CD4-positive, alpha-beta memory T cell (primary cell): Measurements from ENCODE around the gene CALHM6. TPM values are rescaled to one million over a fixed set of nuclear protein-coding genes. Genes with fewer than 3 reads are reported as not detected.

Experiments
- CTCF ChIA-PET: fragments of 350-600 bp; sonication (Branson Sonifier 250); formaldehyde crosslinking; loops from one replicate; lab custom pipeline; 2021; ENCODE audit warnings: inconsistent platforms; ENCODE audit not compliant: partially characterized antibody; lab: Charles Lee
- POLR2A ChIA-PET: fragments of 350-600 bp; sonication (Branson Sonifier 250); formaldehyde crosslinking; loops from one replicate; lab custom pipeline; 2021; ENCODE audit not compliant: partially characterized antibody; lab: Charles Lee
- DNase-seq, 5 donors: peaks; one replicate each; pipeline versions ENCODE4 v3.0.0 to v3.0.0-alpha.2; 2020 to 2022; ENCODE audit warnings: mixed read lengths in 1 of 5
- H3K27ac ChIP-seq: one replicate; pipeline ENCODE4 v1.7.0; 2013; ENCODE audit warnings: low read depth, low read length
- H3K27me3 ChIP-seq: 2 replicates; pipeline ENCODE4 v1.7.0; 2013; ENCODE audit warnings: mild to moderate bottlenecking, low read length, moderate library complexity; ENCODE audit not compliant: insufficient read depth
- H3K36me3 ChIP-seq: 2 replicates; pipeline ENCODE4 v1.7.0; 2013; ENCODE audit warnings: mild to moderate bottlenecking, low read length, moderate library complexity; ENCODE audit not compliant: insufficient read depth
- H3K4me1 ChIP-seq: 2 replicates; pipeline ENCODE4 v1.7.0; 2013; ENCODE audit warnings: mild to moderate bottlenecking, low read length, moderate library complexity; ENCODE audit not compliant: insufficient read depth
- H3K4me3 ChIP-seq, 2 donors: one replicate each; pipeline ENCODE4 v1.7.0; 2013; ENCODE audit warnings: low read length in 2 of 2, mild to moderate bottlenecking in 1 of 2
- H3K9me3 ChIP-seq, 2 donors: one replicate each; pipeline ENCODE4 v1.7.0; 2013; ENCODE audit warnings: low read length in 2 of 2, control low read depth in 1 of 2; ENCODE audit not compliant: control insufficient read depth in 1 of 2
- H3K27ac Mint-ChIP-seq, 7 donors: one replicate each; pipeline ENCODE4 v1.8.0; 2020 to 2021; ENCODE audit warnings: mixed read lengths in 7 of 7, mild to moderate bottlenecking in 6 of 7, inconsistent platforms in 3 of 7, moderate library complexity in 3 of 7
- H3K27me3 Mint-ChIP-seq, 2 donors: one replicate each; pipeline ENCODE4 v1.8.0; 2020 to 2021; ENCODE audit warnings: mixed read lengths in 2 of 2
- H3K36me3 Mint-ChIP-seq, 2 donors: one replicate each; pipeline ENCODE4 v1.8.0; 2020 to 2021; ENCODE audit warnings: mixed read lengths in 2 of 2, inconsistent platforms in 1 of 2, mild to moderate bottlenecking in 1 of 2
- H3K4me1 Mint-ChIP-seq, 4 donors: one replicate each; pipeline ENCODE4 v1.8.0; 2020 to 2021; ENCODE audit warnings: mixed read lengths in 4 of 4, mild to moderate bottlenecking in 1 of 4
- H3K4me3 Mint-ChIP-seq, 8 donors: one replicate each; pipeline ENCODE4 v1.8.0; 2020 to 2021; ENCODE audit warnings: mixed read lengths in 8 of 8, mild to moderate bottlenecking in 7 of 8, moderate library complexity in 6 of 8, inconsistent platforms in 3 of 8
- H3K9me3 Mint-ChIP-seq, 8 donors: one replicate each; pipeline ENCODE4 v1.8.0; 2020 to 2021; ENCODE audit warnings: mixed read lengths in 8 of 8, mild to moderate bottlenecking in 5 of 8, inconsistent platforms in 3 of 8, moderate library complexity in 1 of 8
- intact Hi-C: fragments of 100-400 bp; cut with micrococcal nuclease; formaldehyde crosslinking; loops from one replicate; pipeline ENCODE4 v1.15.1; 2023
- polyA plus RNA-seq, 2 donors: library from polyadenylated mRNA; unstranded; fragments of 300-500 nt; fragmentation: Illumina TruSeq; gene quantifications; one replicate each; pipeline ENCODE4 v1.2.3, GENCODE V29; 2021
- total RNA-seq, 2 experiments: library from RNA; stranded (reverse); gene quantifications; one replicate each; pipeline ENCODE4 v1.2.3, GENCODE V29; 2021

CALHM6 gene
- total and polyA plus RNA-seq, 4 experiments from 2014 or later: 2.4 to 116 (median 13.7) TPM

GRCh38 chr6:116472706-116473105 lies 11.5 kb downstream of the CALHM6 start:
- peaks cover 1 to 2% of the 10 kb centered on the region in 2 donors for H3K27me3 Mint-ChIP-seq
- intact Hi-C loops: no loop called here
- no peaks in the 10 kb centered on the region for H3K9me3 Mint-ChIP-seq

DNA sequence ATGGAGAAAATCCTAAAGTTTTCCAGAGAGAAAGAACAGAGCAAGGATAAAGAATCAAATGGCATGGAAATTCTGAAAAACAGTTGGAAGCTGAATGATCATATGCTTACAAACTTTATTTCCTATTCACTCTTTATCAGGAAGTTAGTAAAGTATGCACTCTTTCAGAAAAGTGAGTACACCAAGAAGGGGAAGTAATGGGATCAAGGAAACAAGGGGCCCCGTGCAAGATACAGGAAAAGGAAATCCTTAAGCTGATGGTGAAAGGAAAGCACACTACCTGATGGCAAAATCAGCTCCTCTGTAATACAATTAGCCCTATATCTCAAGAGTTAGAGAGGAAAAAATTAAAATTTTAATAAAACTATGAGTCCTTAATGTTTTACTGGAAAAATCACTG lies 14.0 kb downstream of the CALHM6 start:
- H3K4me3 ChIP-seq: no peak overlapping the region
- CTCF ChIA-PET: interaction anchor here (1.0 kb wide), 1 partner anchor 187 kb away, joined by 3 read pairs; no protein-coding TSS in a partner anchor
- no peaks in the 10 kb centered on the region for H3K9me3 ChIP-seq
- POLR2A ChIA-PET: interaction anchor here (0.7 kb wide), 1 partner anchor 104 kb away, joined by 3 read pairs; no protein-coding TSS in a partner anchor
- H3K36me3 ChIP-seq: no peaks in the 10 kb centered on the region
- H3K4me1 ChIP-seq: peaks cover 15% of the 10 kb centered on the region
- H3K27me3 Mint-ChIP-seq: peaks cover 2 to 3% of the 10 kb centered on the region in 2 donors
- peak overlapping the region in 4 of 7 donors; percentile 57 to 91 (median 78) for H3K27ac Mint-ChIP-seq
- H3K4me3 Mint-ChIP-seq: peak overlapping the region in 7 of 8 donors; percentile 17 to 87 (median 80)
- no peaks in the 10 kb centered on the region for H3K9me3 Mint-ChIP-seq
- no peak overlapping the region for H3K27ac ChIP-seq
- DNase-seq: no peak
- H3K4me1 Mint-ChIP-seq: peaks cover 19 to 23% (median 21%) of the 10 kb centered on the region in 4 donors
- intact Hi-C loops: no loop called here
- H3K36me3 Mint-ChIP-seq: no peaks in the 10 kb centered on the region
- H3K27me3 ChIP-seq: no peaks in the 10 kb centered on the region

More at GRCh38 chr6:116472706-116473105, 11.5 kb downstream of the CALHM6 start:
- Mint-ChIP-seq H3K36me3 (no peaks in the 10 kb centered on the region), H3K4me1 (peaks cover 19 to 23% (median 21%) of the 10 kb centered on the region in 4 donors), H3K4me3 (no peak overlapping the region), H3K27ac (no peak overlapping the region)
- Histone ChIP-seq H3K27me3 (no peaks in the 10 kb centered on the region), H3K36me3 (no peaks in the 10 kb centered on the region), H3K4me3 (no peak overlapping the region), H3K27ac (no peak overlapping the region), H3K9me3 (no peaks in the 10 kb centered on the region), H3K4me1 (peaks cover 16% of the 10 kb centered on the region)
- DNase-seq: no peak
- ChIA-PET CTCF (no interaction called here), POLR2A (no interaction called here)

DNA sequence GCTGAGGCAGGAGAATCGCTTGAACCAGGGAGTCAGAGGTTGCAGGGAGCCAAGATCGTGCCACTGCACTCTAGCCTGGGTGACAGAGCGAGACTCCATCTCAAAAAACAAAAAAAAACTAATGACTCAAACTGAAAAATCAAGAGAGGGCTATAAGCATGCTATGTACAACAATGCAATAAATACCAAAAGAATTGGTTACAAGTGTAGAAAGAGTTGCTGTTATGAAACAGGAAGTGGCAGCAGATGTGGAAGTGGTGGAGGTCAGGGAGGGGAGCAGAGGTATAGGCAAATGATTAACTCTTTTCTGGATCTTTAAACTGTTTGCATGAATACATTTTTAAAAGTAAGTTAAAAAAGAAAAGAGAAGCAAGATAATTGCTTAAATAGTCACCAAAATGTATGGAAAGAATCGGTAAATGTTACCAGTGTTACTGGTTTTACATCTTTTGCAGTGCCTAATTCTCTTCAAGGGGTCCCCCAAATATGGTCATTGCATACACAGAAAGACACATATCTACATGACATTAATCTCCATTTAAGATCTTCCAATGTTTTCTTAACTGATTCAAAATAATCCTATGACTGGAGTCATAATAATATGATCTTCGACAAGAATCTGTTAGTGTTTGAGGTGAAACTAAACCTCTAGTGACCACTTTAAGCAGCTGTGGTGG lies 15.0 kb downstream of the CALHM6 start:
- H3K27ac ChIP-seq: no peak overlapping the region
- H3K4me3 Mint-ChIP-seq: peak overlapping the region; percentile 33 to 87 (median 80)

GRCh38 chr6:116482780-116483179 lies 21.6 kb downstream of the CALHM6 start:
- Histone ChIP-seq H3K9me3 (no peaks in the 10 kb centered on the region), H3K4me3 (no peak overlapping the region), H3K27me3 (peaks cover 3% of the 10 kb centered on the region), H3K36me3 (no peaks in the 10 kb centered on the region), H3K27ac (no peak overlapping the region), H3K4me1 (no peaks in the 10 kb centered on the region)
- Mint-ChIP-seq H3K36me3 (no peaks in the 10 kb centered on the region), H3K4me3 (no peak overlapping the region), H3K27ac (no peak overlapping the region), H3K27me3 (peaks cover 13 to 18% of the 10 kb centered on the region in 2 donors), H3K9me3 (no peaks in the 10 kb centered on the region), H3K4me1 (peaks cover 0 to 4% (median 0%) of the 10 kb centered on the region in 4 donors)
- DNase-seq: no peak
- ChIA-PET CTCF (no interaction called here), POLR2A (no interaction called here)
- intact Hi-C loops: no loop called here

More for the DNA sequence above, 15.0 kb downstream of the CALHM6 start:
- H3K36me3 ChIP-seq: no peaks in the 10 kb centered on the region
- Mint-ChIP-seq H3K27me3 (peaks cover 2 to 3% of the 10 kb centered on the region in 2 donors), H3K9me3 (no peaks in the 10 kb centered on the region), H3K27ac (peak overlapping the region in 5 of 7 donors; percentile 57 to 91 (median 79)), H3K4me1 (peaks cover 19 to 23% (median 21%) of the 10 kb centered on the region in 4 donors), H3K36me3 (no peaks in the 10 kb centered on the region)
- H3K4me3 ChIP-seq: peak overlapping the region in 1 of 2 donors; percentile 36
- peak; percentile 23 to 46 (median 39) for DNase-seq
- ChIA-PET POLR2A (interaction anchor here (0.7 kb wide), 1 partner anchor 105 kb away, joined by 3 read pairs; no protein-coding TSS in a partner anchor), CTCF (no interaction called here)
- intact Hi-C loops: no loop called here
- H3K9me3 ChIP-seq: no peaks in the 10 kb centered on the region
- H3K27me3 ChIP-seq: no peaks in the 10 kb centered on the region
- H3K4me1 ChIP-seq: peaks cover 15% of the 10 kb centered on the region

GRCh38 chr6:116483616-116484015 lies 22.4 kb downstream of the CALHM6 start:
- peaks cover 15 to 16% of the 10 kb centered on the region in 2 donors for H3K27me3 Mint-ChIP-seq
- H3K4me3 Mint-ChIP-seq: no peak overlapping the region
- peaks cover 0 to 2% (median 0%) of the 10 kb centered on the region in 8 donors for H3K9me3 Mint-ChIP-seq
- Histone ChIP-seq H3K36me3 (no peaks in the 10 kb centered on the region), H3K4me3 (no peak overlapping the region), H3K27ac (no peak overlapping the region), H3K9me3 (no peaks in the 10 kb centered on the region), H3K27me3 (peaks cover 3% of the 10 kb centered on the region), H3K4me1 (no peaks in the 10 kb centered on the region)
- POLR2A ChIA-PET: no interaction called here
- no peak overlapping the region for H3K27ac Mint-ChIP-seq
- H3K36me3 Mint-ChIP-seq: no peaks in the 10 kb centered on the region
- peaks cover 0 to 2% (median 0%) of the 10 kb centered on the region in 4 donors for H3K4me1 Mint-ChIP-seq
- intact Hi-C loops: no loop called here
- CTCF ChIA-PET: no interaction called here
- no peak for DNase-seq

DNA sequence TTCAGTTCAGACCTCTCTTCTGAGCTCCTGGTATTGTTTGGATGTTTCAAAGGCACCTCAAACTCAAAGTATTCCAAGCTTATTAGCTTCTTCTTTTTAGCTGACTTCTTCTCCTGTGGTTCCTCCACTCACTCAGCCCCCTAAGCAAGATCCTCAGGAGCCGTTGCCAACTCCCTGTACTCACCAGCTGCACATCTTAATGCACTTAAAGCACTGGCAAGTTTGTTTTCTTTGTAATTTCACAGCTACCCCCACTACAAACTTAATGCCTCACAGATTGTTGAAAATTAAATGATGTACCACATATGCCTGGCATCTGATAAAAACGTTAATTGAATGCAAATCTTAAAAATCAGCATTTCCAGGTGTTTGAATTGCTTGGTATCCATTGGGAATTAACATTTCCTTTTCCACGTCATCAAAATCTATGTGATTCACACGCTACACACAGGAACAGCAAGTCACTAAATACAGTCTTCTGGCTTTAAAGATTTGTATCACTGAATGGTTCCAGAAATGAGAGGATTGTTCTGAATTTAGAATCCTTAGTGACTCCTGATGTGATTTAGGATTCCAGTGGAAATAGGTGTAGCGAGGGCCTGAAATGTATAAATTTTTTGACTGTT lies 24.5 kb downstream of the CALHM6 start:
- Mint-ChIP-seq H3K4me1 (peaks cover 0 to 2% (median 0%) of the 10 kb centered on the region in 4 donors), H3K27me3 (peaks cover 21 to 22% of the 10 kb centered on the region in 2 donors), H3K36me3 (peaks cover 0 to 1% of the 10 kb centered on the region in 2 donors), H3K4me3 (no peak overlapping the region), H3K27ac (no peak overlapping the region), H3K9me3 (peaks cover 0 to 8% (median under 1%) of the 10 kb centered on the region in 8 donors)
- H3K4me1 ChIP-seq: no peaks in the 10 kb centered on the region
- DNase-seq: no peak
- ChIA-PET CTCF (no interaction called here), POLR2A (no interaction called here)
- no peaks in the 10 kb centered on the region for H3K36me3 ChIP-seq
- no peak overlapping the region for H3K27ac ChIP-seq
- no peaks in the 10 kb centered on the region for H3K9me3 ChIP-seq
- H3K4me3 ChIP-seq: no peak overlapping the region
- intact Hi-C loops: no loop called here
- peaks cover 3% of the 10 kb centered on the region for H3K27me3 ChIP-seq

GRCh38 chr6:116491610-116492330 lies 30.6 kb downstream of the CALHM6 start:
- Mint-ChIP-seq H3K36me3 (peaks cover 0 to 1% of the 10 kb centered on the region in 2 donors), H3K4me3 (no peak overlapping the region), H3K4me1 (no peaks in the 10 kb centered on the region), H3K27me3 (peaks cover 8 to 11% of the 10 kb centered on the region in 2 donors), H3K27ac (no peak overlapping the region), H3K9me3 (peaks cover 0 to 13% (median 3%) of the 10 kb centered on the region in 8 donors)
- Histone ChIP-seq H3K9me3 (no peaks in the 10 kb centered on the region), H3K27me3 (no peaks in the 10 kb centered on the region), H3K4me1 (no peaks in the 10 kb centered on the region), H3K4me3 (no peak overlapping the region), H3K36me3 (no peaks in the 10 kb centered on the region), H3K27ac (no peak overlapping the region)
- intact Hi-C loops: no loop called here
- no peak for DNase-seq
- ChIA-PET CTCF (no interaction called here), POLR2A (no interaction called here)
